ENCODE measurements around the gene ZCCHC4.

- TF ChIP-seq CTCF (IDR thresholded peaks at IDR 0.05) = no peak
- no peak for TF ChIP-seq POLR2A (IDR thresholded peaks at IDR 0.05)
These were observed 28.6 kb upstream of the ZCCHC4 start for GRCh38 chr4:25283948-25284347.
